OCI-LY1 (cell line): ENCODE results near the gene GTSF1L.

ENCODE experiments used
- H2AFZ ChIP-seq: fragments of 200-600 bp; sonication (generic), shearing (Covaris generic); 2 replicates; pipeline ENCODE4 v1.6.0; 2014; ENCODE audit warnings: antibody characterized with exemption, mild to moderate bottlenecking, low read length
- H3F3A ChIP-seq: fragments of 200-600 bp; sonication (generic), shearing (Covaris generic); 2 replicates; pipeline ENCODE4 v1.6.0; 2014; ENCODE audit warnings: mild to moderate bottlenecking, antibody characterized with exemption, low read length, moderate library complexity; ENCODE audit not compliant: insufficient read depth
- H3K27ac ChIP-seq: fragments of 200-600 bp; sonication (generic); 2 replicates; pipeline ENCODE4 v1.5.1; 2014; ENCODE audit warnings: low read length, mixed run types, mild to moderate bottlenecking, low read depth; ENCODE audit not compliant: poor library complexity, severe bottlenecking
- H3K27me3 ChIP-seq: fragments of 200-600 bp; sonication (generic); 2 replicates; pipeline ENCODE4 v1.6.0; 2014; ENCODE audit warnings: antibody characterized with exemption, mild to moderate bottlenecking, low read length, moderate library complexity; ENCODE audit not compliant: insufficient read depth
- H3K36me3 ChIP-seq: fragments of 200-600 bp; sonication (generic); 2 replicates; pipeline ENCODE4 v1.6.1; 2014; ENCODE audit warnings: mild to moderate bottlenecking, antibody characterized with exemption, low read length, moderate library complexity, mixed read lengths; ENCODE audit not compliant: insufficient read depth
- H3K4me1 ChIP-seq: fragments of 200-600 bp; sonication (generic); 2 replicates; pipeline ENCODE4 v1.5.1; 2014; ENCODE audit warnings: mild to moderate bottlenecking, low read length, moderate library complexity; ENCODE audit not compliant: insufficient read depth, severe bottlenecking
- H3K4me2 ChIP-seq: fragments of 200-600 bp; sonication (generic), shearing (Covaris generic); 2 replicates; pipeline ENCODE4 v1.6.1; 2014; ENCODE audit warnings: low read length
- H3K4me3 ChIP-seq: fragments of 200-600 bp; sonication (generic); 2 replicates; pipeline ENCODE4 v1.5.1; 2014; ENCODE audit warnings: low read length, low read depth, mild to moderate bottlenecking, mixed read lengths; ENCODE audit not compliant: poor library complexity, severe bottlenecking
- H3K79me2 ChIP-seq: fragments of 200-600 bp; shearing (Covaris generic); 2 replicates; pipeline ENCODE4 v1.6.1; 2016; ENCODE audit warnings: mixed run types, low read length, mixed read lengths; ENCODE audit not compliant: insufficient read depth
- H3K9ac ChIP-seq: fragments of 200-600 bp; sonication (generic), shearing (Covaris generic); 2 replicates; pipeline ENCODE4 v1.6.1; 2014; ENCODE audit warnings: mild to moderate bottlenecking, low read length, mixed read lengths
- H3K9me2 ChIP-seq: fragments of 200-600 bp; sonication (generic), shearing (Covaris generic); 2 replicates; pipeline ENCODE4 v1.6.1; 2014; ENCODE audit warnings: low read depth, mild to moderate bottlenecking, low read length, mixed read lengths
- H3K9me3 ChIP-seq: fragments of 200-600 bp; shearing (Covaris generic); 2 replicates; pipeline ENCODE4 v1.6.1; 2014; ENCODE audit warnings: low read length, mixed read lengths
- H4K20me1 ChIP-seq: fragments of 200-600 bp; sonication (generic), shearing (Covaris generic); 2 replicates; pipeline ENCODE4 v1.6.0; 2016; ENCODE audit warnings: mild to moderate bottlenecking, low read length; ENCODE audit not compliant: insufficient read depth
- CTCF ChIP-seq: fragments of 200-600 bp; sonication (generic), shearing (Covaris generic); IDR thresholded peaks from 2 replicates; pipeline ENCODE4 v1.5.1; 2017; ENCODE audit warnings: mild to moderate bottlenecking, antibody characterized with exemption, low read length, moderate library complexity, mixed read lengths
- EZH2 ChIP-seq: fragments of 200-600 bp; sonication (generic), shearing (Covaris generic); IDR thresholded peaks from 2 replicates; pipeline ENCODE4 v1.8.0; 2017; ENCODE audit warnings: borderline replicate concordance, mixed run types, mild to moderate bottlenecking, antibody characterized with exemption, low read length, moderate library complexity, mixed read lengths

The GTSF1L gene

DNA sequence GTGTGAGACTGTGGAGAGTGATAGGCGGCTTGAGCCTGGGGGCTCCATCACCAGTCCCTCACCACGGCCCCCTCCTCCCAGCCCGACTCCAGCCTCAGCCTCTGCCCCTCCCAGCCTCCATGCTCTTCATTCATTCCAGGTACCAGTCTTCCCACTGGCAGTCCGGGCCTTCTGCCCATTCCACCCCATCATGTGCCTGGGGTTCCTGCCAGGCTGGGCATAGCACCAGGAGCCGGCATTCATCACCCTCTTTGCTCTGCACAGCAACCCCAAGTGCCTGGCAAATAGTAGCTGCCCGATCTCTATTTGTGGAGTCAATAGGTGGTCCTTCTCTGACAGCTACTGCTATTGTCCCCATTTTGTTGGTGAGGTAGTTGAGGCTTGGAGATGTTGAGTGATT, 39.6 kb upstream of the GTSF1L start:
- Histone ChIP-seq H3K4me1 (no peaks in the 10 kb centered on the region), H3K27me3 (no peaks in the 10 kb centered on the region), H3K4me2 (no peak overlapping the region)

GRCh38 chr20:43765916-43766315, 39.1 kb upstream of the GTSF1L start:
- Histone ChIP-seq H3K79me2 (no peaks in the 10 kb centered on the region), H4K20me1 (no peaks in the 10 kb centered on the region), H3K9me2 (no peaks in the 10 kb centered on the region), H3K4me1 (no peaks in the 10 kb centered on the region), H3K4me2 (no peak overlapping the region), H3K36me3 (no peaks in the 10 kb centered on the region), H2AFZ (no peak overlapping the region), H3K27me3 (no peaks in the 10 kb centered on the region), H3K4me3 (no peak overlapping the region), H3K9ac (no peak overlapping the region), H3F3A (no peaks in the 10 kb centered on the region), H3K9me3 (no peaks in the 10 kb centered on the region), H3K27ac (no peak overlapping the region)
- TF ChIP-seq CTCF: no peak
- no peak for TF ChIP-seq EZH2

More for the DNA sequence above, 39.6 kb upstream of the GTSF1L start:
- Histone ChIP-seq H3K79me2 (no peaks in the 10 kb centered on the region), H4K20me1 (no peaks in the 10 kb centered on the region), H3K9me3 (no peaks in the 10 kb centered on the region), H3F3A (no peaks in the 10 kb centered on the region), H3K9me2 (no peaks in the 10 kb centered on the region), H3K36me3 (no peaks in the 10 kb centered on the region), H3K4me3 (no peak overlapping the region), H3K27ac (no peak overlapping the region), H2AFZ (no peak overlapping the region), H3K9ac (no peak overlapping the region)
- TF ChIP-seq EZH2 (no peak), CTCF (no peak)

DNA sequence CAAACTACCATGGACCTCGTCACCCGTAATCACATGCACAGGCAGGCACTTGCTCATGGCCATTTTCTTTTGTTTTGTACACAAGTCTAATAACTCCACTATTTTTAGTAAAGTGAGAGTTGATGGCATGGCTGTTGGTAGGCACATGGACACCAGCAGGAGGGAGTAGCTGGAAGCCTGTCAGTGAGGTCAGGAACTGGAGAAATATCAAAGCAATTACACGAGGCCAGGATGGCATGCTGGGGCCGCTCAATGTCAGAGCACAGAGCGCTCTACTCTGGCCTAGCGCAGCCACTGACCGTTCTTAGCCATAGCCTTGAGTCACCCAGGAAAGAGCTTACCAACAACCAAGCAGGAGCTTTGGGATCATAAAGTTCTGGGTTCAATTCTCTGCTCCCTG, 36.1 kb upstream of the GTSF1L start:
- H3K4me3 ChIP-seq: no peak overlapping the region

More for the DNA sequence above, 36.1 kb upstream of the GTSF1L start:
- Histone ChIP-seq H3K27me3 (no peaks in the 10 kb centered on the region), H3K9ac (no peak overlapping the region), H3K79me2 (no peaks in the 10 kb centered on the region), H3F3A (no peaks in the 10 kb centered on the region), H3K9me3 (no peaks in the 10 kb centered on the region), H3K4me1 (no peaks in the 10 kb centered on the region), H4K20me1 (no peaks in the 10 kb centered on the region), H2AFZ (no peak overlapping the region), H3K36me3 (no peaks in the 10 kb centered on the region; the same call in 1 of the 2 replicates), H3K9me2 (no peaks in the 10 kb centered on the region), H3K4me2 (no peak overlapping the region), H3K27ac (no peak overlapping the region)
- TF ChIP-seq EZH2: no peak
- TF ChIP-seq CTCF: no peak
